K562 (cell line): ENCODE results near the gene POLL. TPM values are rescaled to one million over a fixed set of nuclear protein-coding genes. Genes with fewer than 3 reads are reported as not detected.

ENCODE experiments used
- CEBPB ChIP-seq: fragments of 450-650 bp; IDR thresholded peaks from 2 replicates; pipeline ENCODE4 v1.6.1; 2016; ENCODE audit warnings: missing genetic modification characterization, missing compliant biosample characterization
- CEBPG ChIP-seq, 3 experiments: fragments of 200-800 bp in 1 of 3; sonication (Bioruptor generic) in 1 of 3; sonication (generic) in 1 of 3; formaldehyde crosslinking in 1 of 3; IDR thresholded peaks in 2 of 3; conservative IDR thresholded peaks in 1 of 3; 2 replicates each; pipeline versions ENCODE4 v1.6.1 to v1.8.0; 2016 to 2022; ENCODE audit warnings: missing compliant biosample characterization in 2 of 3, missing genetic modification characterization in 2 of 3, mild to moderate bottlenecking in 1 of 3, missing genetic modification reagents in 1 of 3
- ETV1 ChIP-seq: fragments of 450-650 bp; conservative IDR thresholded peaks from 2 replicates; pipeline ENCODE4 v1.6.1; 2016; ENCODE audit warnings: missing genetic modification characterization, control low read depth, low read depth, missing compliant biosample characterization
- FOXM1 ChIP-seq, 2 experiments: fragments of 450-650 bp in 1 of 2; sonication (generic) in 1 of 2; formaldehyde crosslinking in 1 of 2; IDR thresholded peaks; 2 replicates each; pipeline versions ENCODE4 v1.6.1 to v1.9.0; 2017 to 2022; ENCODE audit warnings: low read depth in 2 of 2, mild to moderate bottlenecking in 2 of 2, missing genetic modification reagents in 1 of 2, moderate library complexity in 1 of 2
- ID3 ChIP-seq, 2 experiments: fragments of 250-450 bp in 1 of 2; fragments of 450-650 bp in 1 of 2; sonication (Bioruptor Pico) in 1 of 2; IDR thresholded peaks; 2 replicates each; pipeline versions ENCODE4 v1.6.1 to v1.8.0; 2016 to 2021; ENCODE audit warnings: mild to moderate bottlenecking in 2 of 2, moderate library complexity in 2 of 2, missing compliant biosample characterization in 1 of 2, missing genetic modification characterization in 1 of 2
- KAT7 ChIP-seq: sonication (generic); formaldehyde crosslinking; IDR thresholded peaks from 2 replicates; pipeline ENCODE4 v1.8.0; 2022; ENCODE audit warnings: missing genetic modification reagents, mild to moderate bottlenecking, borderline replicate concordance
- KDM1A ChIP-seq, 2 experiments: fragments of 450-650 bp; IDR thresholded peaks; 2 replicates each; pipeline ENCODE4 v1.6.1; 2016; ENCODE audit warnings: mild to moderate bottlenecking in 2 of 2
- NR2F6 ChIP-seq: fragments of 450-650 bp; formaldehyde crosslinking; IDR thresholded peaks from 2 replicates; pipeline ENCODE4 v1.4.0; 2020; ENCODE audit warnings: mild to moderate bottlenecking
- NRF1 ChIP-seq, 2 experiments: fragments of 450-650 bp; IDR thresholded peaks in 1 of 2; conservative IDR thresholded peaks in 1 of 2; 2 replicates each; pipeline ENCODE4 v1.6.1; 2014; ENCODE audit warnings: mild to moderate bottlenecking in 2 of 2
- RBFOX2 ChIP-seq: fragments of 200-400 bp; formaldehyde crosslinking; IDR thresholded peaks from 2 replicates; pipeline ENCODE4 v1.6.1; 2017; ENCODE audit warnings: low read depth, mild to moderate bottlenecking, low read length, moderate library complexity
- RUNX1 ChIP-seq: sonication (generic); IDR thresholded peaks from 2 replicates; pipeline ENCODE4 v1.6.1; 2016; ENCODE audit warnings: antibody characterized with exemption, low read depth
- TRIM24 ChIP-seq, 2 experiments: fragments of 450-650 bp; IDR thresholded peaks; 2 replicates each; pipeline ENCODE4 v1.6.1; 2016
- YY1 ChIP-seq, 3 experiments: IDR thresholded peaks; 2 replicates each; pipeline ENCODE4 v1.6.1; 2011; ENCODE audit warnings: low read length in 2 of 3, mild to moderate bottlenecking in 2 of 3, moderate library complexity in 2 of 3, borderline replicate concordance in 1 of 3, control low read depth in 1 of 3, low read depth in 1 of 3; ENCODE audit not compliant: insufficient read depth in 3 of 3, insufficient replicate concordance in 2 of 3, control insufficient read depth in 1 of 3, insufficient read length in 1 of 3; ENCODE audit errors: extremely low read depth in 1 of 3
- ZMIZ1 ChIP-seq, 2 experiments: fragments of 150-350 bp in 1 of 2; IDR thresholded peaks; 2 replicates each; pipeline ENCODE4 v1.6.1; 2012 to 2016; ENCODE audit warnings: low read depth in 2 of 2, low read length in 2 of 2, mild to moderate bottlenecking in 1 of 2, moderate library complexity in 1 of 2
- ZNF224 ChIP-seq: sonication (generic); formaldehyde crosslinking; IDR thresholded peaks from 2 replicates; pipeline ENCODE4 v1.8.0; 2022; ENCODE audit warnings: mild to moderate bottlenecking, missing genetic modification reagents
- ZNF766 ChIP-seq: fragments of 200-800 bp; sonication (Bioruptor generic); conservative IDR thresholded peaks from 2 replicates; pipeline ENCODE4 v1.6.1; 2016; ENCODE audit warnings: missing genetic modification characterization, missing compliant biosample characterization
- polyA plus RNA-seq, 8 experiments: library from polyadenylated mRNA; depleted of rRNA in 4 of 8; stranded (reverse) in 5 of 8; unstranded in 3 of 8; fragments of >200 nt; fragmentation: Nextera tagmentation in 2 of 8; fragmentation: Illumina TruSeq in 1 of 8; extraction: Ambion mirVana in 2 of 8; extraction: Trizol in 1 of 8; gene quantifications; 2 replicates each; pipeline versions ENCODE4 v1.2.1 to v1.2.3, GENCODE V29; 2011 to 2014; ENCODE audit warnings: inconsistent platforms in 1 of 8, missing spikeins in 1 of 8
- total RNA-seq, 7 experiments: library from RNA; depleted of rRNA in 6 of 7; stranded (reverse); fragments of >200 nt in 6 of 7; fragmentation: Illumina TruSeq in 2 of 7; extraction: Trizol in 2 of 7; gene quantifications; 2 replicates each; pipeline versions ENCODE4 v1.2.1 to v1.2.3, GENCODE V29; 2011 to 2021; ENCODE audit warnings: low replicate concordance in 1 of 7
- TF ChIP-seq, protein P1 (sequence below): sonication (generic); formaldehyde crosslinking; IDR thresholded peaks from 2 replicates; pipeline ENCODE4 v1.8.1; 2023; ENCODE audit warnings: mild to moderate bottlenecking, missing genetic modification reagents
- TF ChIP-seq, protein P2 (sequence below): fragments of 450-650 bp; conservative IDR thresholded peaks from 2 replicates; pipeline ENCODE4 v1.6.1; 2016; ENCODE audit warnings: missing genetic modification characterization, low read depth, mild to moderate bottlenecking, missing compliant biosample characterization, moderate library complexity

Gene POLL
- total and polyA plus RNA-seq, 9 of the 15 experiments (the other 6 are each of a cell fraction or from before 2014, with no cell fraction given), result 1.2 to 18.7 (median 10.9) TPM

GRCh38 chr10:101566333-101567164 lies 21.5 kb downstream of the POLL start (continued):
- TF ChIP-seq, protein P1, sequence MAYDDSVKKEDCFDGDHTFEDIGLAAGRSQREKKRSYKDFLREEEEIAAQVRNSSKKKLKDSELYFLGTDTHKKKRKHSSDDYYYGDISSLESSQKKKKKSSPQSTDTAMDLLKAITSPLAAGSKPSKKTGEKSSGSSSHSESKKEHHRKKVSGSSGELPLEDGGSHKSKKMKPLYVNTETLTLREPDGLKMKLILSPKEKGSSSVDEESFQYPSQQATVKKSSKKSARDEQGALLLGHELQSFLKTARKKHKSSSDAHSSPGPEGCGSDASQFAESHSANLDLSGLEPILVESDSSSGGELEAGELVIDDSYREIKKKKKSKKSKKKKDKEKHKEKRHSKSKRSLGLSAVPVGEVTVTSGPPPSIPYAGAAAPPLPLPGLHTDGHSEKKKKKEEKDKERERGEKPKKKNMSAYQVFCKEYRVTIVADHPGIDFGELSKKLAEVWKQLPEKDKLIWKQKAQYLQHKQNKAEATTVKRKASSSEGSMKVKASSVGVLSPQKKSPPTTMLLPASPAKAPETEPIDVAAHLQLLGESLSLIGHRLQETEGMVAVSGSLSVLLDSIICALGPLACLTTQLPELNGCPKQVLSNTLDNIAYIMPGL, result no peak
- no peak for TF ChIP-seq NR2F6 (CRISPR knock-in tag)
- TF ChIP-seq ZMIZ1 (IDR thresholded peaks at IDR 0.05; ENCODE audit: low read depth in 2 of 2, low read length in 2 of 2), result no peak
- TF ChIP-seq CEBPG (CRISPR knock-in tag; IDR thresholded peaks at IDR 0.05), result 0 out of 2 replicates have a peak, but pooled peaks have one; percentile 9
- TF ChIP-seq CEBPG (tag; conservative IDR thresholded peaks at IDR 0.05 in 1 of 2, IDR thresholded peaks at IDR 0.05 in 1 of 2), result no peak
- peak; percentile 43 to 59 for TF ChIP-seq NRF1 (conservative IDR thresholded peaks at IDR 0.05 in 1 of 2, IDR thresholded peaks at IDR 0.05 in 1 of 2)
- no peak for TF ChIP-seq KAT7
- TF ChIP-seq ZNF224, result no peak
- peak in 1 of 3 experiments; percentile 53 for TF ChIP-seq YY1 (IDR thresholded peaks at IDR 0.05; ENCODE audit: borderline replicate concordance in 1 of 3, control insufficient read depth in 1 of 3, extremely low read depth in 1 of 3, insufficient read depth in 3 of 3, insufficient read length in 1 of 3, insufficient replicate concordance in 2 of 3, low read depth in 1 of 3, low read length in 2 of 3)
- no peak for TF ChIP-seq RUNX1
- no peak for TF ChIP-seq ID3 (CRISPR knock-in tag; IDR thresholded peaks at IDR 0.05)
- TF ChIP-seq ID3 (tag; IDR thresholded peaks at IDR 0.05), result no peak
- TF ChIP-seq RBFOX2, result no peak
- TF ChIP-seq, protein P2, sequence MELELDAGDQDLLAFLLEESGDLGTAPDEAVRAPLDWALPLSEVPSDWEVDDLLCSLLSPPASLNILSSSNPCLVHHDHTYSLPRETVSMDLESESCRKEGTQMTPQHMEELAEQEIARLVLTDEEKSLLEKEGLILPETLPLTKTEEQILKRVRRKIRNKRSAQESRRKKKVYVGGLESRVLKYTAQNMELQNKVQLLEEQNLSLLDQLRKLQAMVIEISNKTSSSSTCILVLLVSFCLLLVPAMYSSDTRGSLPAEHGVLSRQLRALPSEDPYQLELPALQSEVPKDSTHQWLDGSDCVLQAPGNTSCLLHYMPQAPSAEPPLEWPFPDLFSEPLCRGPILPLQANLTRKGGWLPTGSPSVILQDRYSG (tag), result no peak
- TF ChIP-seq ETV1, result no peak
- TF ChIP-seq CEBPB (tag), result no peak
- no peak for TF ChIP-seq TRIM24 (IDR thresholded peaks at IDR 0.05)
- no peak for TF ChIP-seq ZNF766 (CRISPR knock-in tag)
- TF ChIP-seq KDM1A (IDR thresholded peaks at IDR 0.05), result peak in 1 of 2 experiments; percentile 96; a peak in 2 of 4 replicates
- TF ChIP-seq FOXM1 (IDR thresholded peaks at IDR 0.05; ENCODE audit: low read depth), result no peak
- no peak for TF ChIP-seq FOXM1 (CRISPR knock-in tag; IDR thresholded peaks at IDR 0.05; ENCODE audit: low read depth)
